Mucosa of descending colon (tissue), 3 donors: ENCODE data around the gene ARMH3. TPM values are rescaled to one million over a fixed set of nuclear protein-coding genes. Genes with fewer than 3 reads are reported as not detected.
A peak's percentile ranks its signal among the peaks of the same experiment; 100 is the strongest.

ENCODE experiments used
- ATAC-seq: fragments of 200-7000 bp; cut with Tn5 transposase; one replicate; pipeline ENCODE4 v1.9.1; 2020; ENCODE audit warnings: mild to moderate bottlenecking, moderate library complexity
- DNase-seq, 3 donors: peaks; one replicate each; pipeline ENCODE4 v3.0.0-alpha.2; 2020
- H3K36me3 ChIP-seq: fragments of 200-600 bp; one replicate; pipeline ENCODE4 v1.8.0; 2021; ENCODE audit warnings: low read depth, mild to moderate bottlenecking
- H3K4me1 ChIP-seq: fragments of 200-600 bp; one replicate; pipeline ENCODE4 v1.8.0; 2021; ENCODE audit warnings: low read depth, mild to moderate bottlenecking
- H3K4me3 ChIP-seq: fragments of 200-600 bp; one replicate; pipeline ENCODE4 v1.8.0; 2021; ENCODE audit warnings: mild to moderate bottlenecking
- H3K9me3 ChIP-seq: fragments of 200-600 bp; one replicate; pipeline ENCODE4 v1.8.0; 2021; ENCODE audit warnings: mild to moderate bottlenecking
- intact Hi-C, 2 donors: fragments of 100-400 bp; cut with DNase I in 1 of 2; cut with micrococcal nuclease in 1 of 2; formaldehyde crosslinking; loops; one replicate each; pipeline versions ENCODE4 v1.11.0 to v1.11.1; 2022; cut with DNase I, micrococcal nuclease
- total RNA-seq, 3 donors: library from RNA; stranded (reverse); fragmentation: NEBNext Ultra II Directional in 2 of 3; extraction: Animal tissue kit (Norgen Biotek cat#: 25700) in 2 of 3; gene quantifications; one replicate each; pipeline versions ENCODE4 v1.2.1 to v1.2.4, GENCODE V29; 2021 to 2023
- TF ChIP-seq, protein P1 (sequence below): fragments of 200-600 bp; IDR thresholded peaks from one replicate; pipeline ENCODE4 v1.8.0; 2022; ENCODE audit warnings: antibody characterized with exemption, mild to moderate bottlenecking
- donor health status: DM: no; HTN: no; CAD: no; lungs with moderate emphysema.
- donor health status: DM: no; HTN: no; CAD: no.
- donor health status: DM: no; HTN: yes; CAD: no.

ARMH3 gene
- total RNA-seq, 3 donors from 2014 or later: 25.8 to 45.6 (median 28.1) TPM

DNA sequence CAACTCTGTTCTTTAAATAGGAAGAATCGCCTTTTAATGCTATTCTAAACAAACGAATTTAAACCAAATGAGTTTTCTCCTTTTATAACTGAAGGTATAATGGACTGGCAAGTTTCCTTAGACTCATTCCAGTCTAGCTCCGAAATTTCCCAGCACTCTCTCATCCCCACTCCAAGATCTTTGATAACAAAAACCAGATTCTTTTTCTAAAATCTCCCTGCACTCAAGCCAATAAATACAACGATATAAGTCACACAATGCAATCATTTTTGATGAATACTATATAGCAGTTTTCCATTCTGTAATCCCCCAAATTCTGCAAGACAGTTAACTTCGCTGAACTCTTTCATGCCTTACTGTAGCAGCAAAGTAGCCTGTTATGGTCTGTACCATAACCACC lies 239.6 kb downstream of the ARMH3 start:
- DNase-seq: no peak
- H3K36me3 ChIP-seq: no peaks in the 10 kb centered on the region
- ATAC-seq: no peak
- TF ChIP-seq, protein P1, sequence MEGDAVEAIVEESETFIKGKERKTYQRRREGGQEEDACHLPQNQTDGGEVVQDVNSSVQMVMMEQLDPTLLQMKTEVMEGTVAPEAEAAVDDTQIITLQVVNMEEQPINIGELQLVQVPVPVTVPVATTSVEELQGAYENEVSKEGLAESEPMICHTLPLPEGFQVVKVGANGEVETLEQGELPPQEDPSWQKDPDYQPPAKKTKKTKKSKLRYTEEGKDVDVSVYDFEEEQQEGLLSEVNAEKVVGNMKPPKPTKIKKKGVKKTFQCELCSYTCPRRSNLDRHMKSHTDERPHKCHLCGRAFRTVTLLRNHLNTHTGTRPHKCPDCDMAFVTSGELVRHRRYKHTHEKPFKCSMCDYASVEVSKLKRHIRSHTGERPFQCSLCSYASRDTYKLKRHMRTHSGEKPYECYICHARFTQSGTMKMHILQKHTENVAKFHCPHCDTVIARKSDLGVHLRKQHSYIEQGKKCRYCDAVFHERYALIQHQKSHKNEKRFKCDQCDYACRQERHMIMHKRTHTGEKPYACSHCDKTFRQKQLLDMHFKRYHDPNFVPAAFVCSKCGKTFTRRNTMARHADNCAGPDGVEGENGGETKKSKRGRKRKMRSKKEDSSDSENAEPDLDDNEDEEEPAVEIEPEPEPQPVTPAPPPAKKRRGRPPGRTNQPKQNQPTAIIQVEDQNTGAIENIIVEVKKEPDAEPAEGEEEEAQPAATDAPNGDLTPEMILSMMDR: no peak
- no peaks in the 10 kb centered on the region for H3K9me3 ChIP-seq
- intact Hi-C loops: no loop called here
- H3K4me3 ChIP-seq: peak overlapping the region; percentile 96
- H3K4me1 ChIP-seq: peaks cover 19% of the 10 kb centered on the region

DNA sequence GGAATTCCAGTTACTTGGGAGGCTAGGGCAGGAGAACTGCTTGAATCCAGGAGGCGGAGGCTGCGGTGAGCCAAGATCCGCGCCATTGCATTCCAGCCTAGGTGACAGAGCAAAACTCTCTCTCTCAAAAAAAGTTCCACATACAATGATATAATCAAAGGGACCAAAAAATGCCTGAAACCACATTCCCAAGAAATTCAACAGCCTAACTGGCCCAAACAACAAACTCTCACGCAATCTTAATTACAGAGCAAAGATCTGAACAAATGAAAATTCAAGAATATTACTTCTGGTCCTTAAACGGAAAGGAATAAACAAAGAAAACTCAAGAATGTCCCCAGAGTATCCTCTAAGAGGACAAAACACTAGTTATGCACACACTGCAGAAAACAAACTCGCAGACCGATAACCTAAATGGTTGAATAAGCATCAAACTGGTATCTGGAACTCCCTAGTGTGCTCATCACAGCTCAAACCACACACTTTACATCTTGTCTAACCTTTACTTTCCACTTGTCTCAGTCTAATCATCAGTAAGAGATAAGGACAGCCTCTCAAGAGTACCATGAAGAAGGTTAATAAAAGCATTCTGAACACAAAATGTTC lies 241.4 kb downstream of the ARMH3 start:
- intact Hi-C loops: no loop called here
- DNase-seq: no peak
- H3K4me3 ChIP-seq: no peak overlapping the region
- ATAC-seq: no peak
- no peaks in the 10 kb centered on the region for H3K9me3 ChIP-seq
- peaks cover 12% of the 10 kb centered on the region for H3K4me1 ChIP-seq
- TF ChIP-seq, protein P1: no peak
- H3K36me3 ChIP-seq: peaks cover 7% of the 10 kb centered on the region

DNA sequence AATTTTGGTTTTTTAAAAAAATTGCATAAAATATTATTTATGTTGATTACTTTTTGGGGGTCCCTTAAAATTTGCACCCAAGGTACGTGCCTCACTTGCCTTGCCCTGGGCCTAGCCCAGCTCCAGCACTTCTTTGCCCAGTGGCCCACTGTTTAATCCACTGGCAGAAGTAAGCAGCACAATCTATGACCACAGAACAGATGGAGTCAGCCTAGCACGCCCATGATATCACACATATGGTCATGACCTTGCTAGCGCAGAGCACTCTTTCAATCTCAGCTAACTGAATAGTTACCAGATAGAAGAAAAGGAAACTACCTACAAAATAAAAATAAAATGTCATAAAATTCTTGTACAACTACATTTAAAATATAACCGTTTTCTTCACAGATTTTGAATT lies 243.4 kb downstream of the ARMH3 start:
- H3K9me3 ChIP-seq: no peaks in the 10 kb centered on the region
- DNase-seq (no peak), ATAC-seq (no peak)
- TF ChIP-seq, protein P1: no peak
- intact Hi-C loops: no loop called here
- peaks cover 9% of the 10 kb centered on the region for H3K4me1 ChIP-seq
- H3K4me3 ChIP-seq: no peak overlapping the region
- peaks cover 7% of the 10 kb centered on the region for H3K36me3 ChIP-seq

DNA sequence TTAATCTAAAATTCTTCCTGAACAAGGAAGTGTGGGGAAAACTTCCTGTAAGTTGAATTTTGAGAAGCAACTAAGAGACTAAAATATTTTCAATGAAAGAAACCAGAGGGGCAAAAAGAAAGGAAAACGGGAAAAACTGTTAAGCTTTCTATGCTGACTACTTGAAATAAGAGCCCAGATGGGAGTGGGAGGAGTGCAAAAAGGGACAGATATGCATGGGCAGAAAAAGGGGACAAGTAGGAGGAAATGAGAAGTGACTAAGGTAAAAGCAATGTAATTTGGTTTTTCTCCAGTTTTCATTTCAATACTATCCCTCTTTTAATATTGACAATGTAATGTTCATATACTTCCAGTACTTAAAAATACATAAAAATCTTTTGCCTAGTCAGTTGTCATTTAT lies 248.8 kb downstream of the ARMH3 start:
- intact Hi-C loops: no loop called here
- ATAC-seq: no peak
- TF ChIP-seq, protein P1: no peak
- H3K4me3 ChIP-seq: no peak overlapping the region
- H3K4me1 ChIP-seq: no peaks in the 10 kb centered on the region
- DNase-seq: no peak
- H3K9me3 ChIP-seq: no peaks in the 10 kb centered on the region
- H3K36me3 ChIP-seq: peaks cover 7% of the 10 kb centered on the region

DNA sequence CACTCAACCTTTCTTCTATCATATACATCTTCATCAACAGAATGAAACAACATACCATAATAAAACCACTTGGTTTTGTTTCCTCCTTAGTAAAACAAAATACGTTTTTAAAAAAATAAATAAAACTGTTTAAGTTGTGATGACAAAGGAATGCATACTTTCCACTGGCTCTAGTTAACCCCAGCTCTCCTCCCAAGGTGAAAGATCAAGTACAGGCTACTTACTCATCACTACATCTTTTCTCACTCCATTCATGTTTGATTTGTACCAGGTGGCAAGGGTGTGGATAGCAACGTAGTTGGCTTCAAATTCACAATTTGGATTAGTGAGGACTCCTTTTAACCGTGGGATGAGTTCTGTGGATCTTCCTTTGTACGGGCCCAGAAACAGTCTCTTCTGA lies 252.5 kb downstream of the ARMH3 start:
- H3K36me3 ChIP-seq: no peaks in the 10 kb centered on the region
- TF ChIP-seq, protein P1: no peak
- no peaks in the 10 kb centered on the region for H3K9me3 ChIP-seq
- ATAC-seq (no peak), DNase-seq (no peak)
- no peaks in the 10 kb centered on the region for H3K4me1 ChIP-seq
- intact Hi-C loops: no loop called here
- no peak overlapping the region for H3K4me3 ChIP-seq
